Activated CD8-positive, alpha-beta memory T cell treated with anti-CD3 and anti-CD28 coated beads, Interleukin-2, amount 50 U/mL, for 4 hours (primary cell): Measurements from ENCODE around the gene CMTR2.
"Not testable (repeated sequence)": the region's sequence is repeated elsewhere in the genome, so short reads cannot be mapped to it uniquely, and the experiment has no call there.

Experiments used
- DNase-seq: peaks from one replicate; pipeline ENCODE4 v3.0.0-alpha.2; 2020

The CMTR2 gene

GRCh38 chr16:71288890-71289731 is at the start of gene CMTR2:
CMTR2 (minus strand) TSS chr16:71289402; CDS start chr16:71285920, 3,482 bp downstream.
- DNase-seq = peak; percentile 87

- DNase-seq = no peak
Observed at GRCh38 chr16:71338632-71339031, 49.4 kb upstream of the CMTR2 start.

- DNase-seq = no peak
Observed at GRCh38 chr16:71338193-71338592, 49.0 kb upstream of the CMTR2 start.

GRCh38 chr16:71337631-71338030 is 48.4 kb upstream of the CMTR2 start:
- DNase-seq = no peak

GRCh38 chr16:71328151-71328550 is 38.9 kb upstream of the CMTR2 start:
- DNase-seq = no peak

GRCh38 chr16:71327720-71328119 is 38.5 kb upstream of the CMTR2 start:
- DNase-seq = no peak

- no peak for DNase-seq
Observed at GRCh38 chr16:71319999-71320398, 30.8 kb upstream of the CMTR2 start.

- DNase-seq = no peak
Observed at GRCh38 chr16:71315269-71315668, 26.1 kb upstream of the CMTR2 start.

- not testable (repeated sequence) for DNase-seq
Observed at GRCh38 chr16:71313591-71313990, 24.4 kb upstream of the CMTR2 start.

- DNase-seq = peak; percentile 21
Observed at GRCh38 chr16:71311553-71312158, 22.5 kb upstream of the CMTR2 start.

- DNase-seq = no peak
Observed at GRCh38 chr16:71303938-71304337, 14.7 kb upstream of the CMTR2 start.

GRCh38 chr16:71297341-71297634 is 8.1 kb upstream of the CMTR2 start:
- DNase-seq = no peak

- DNase-seq = no peak
Observed at GRCh38 chr16:71296584-71297340, 7.6 kb upstream of the CMTR2 start.

GRCh38 chr16:71295950-71296349 is 6.7 kb upstream of the CMTR2 start:
- DNase-seq = no peak

- no peak for DNase-seq
Observed at GRCh38 chr16:71293919-71294318, 4.7 kb upstream of the CMTR2 start.

- not testable (repeated sequence) for DNase-seq
Observed at GRCh38 chr16:71292095-71292494, 2.9 kb upstream of the CMTR2 start.

- DNase-seq = no peak
Observed at GRCh38 chr16:71289732-71290062, 495 bp upstream of the CMTR2 start.

GRCh38 chr16:71288570-71288889 is 672 bp downstream of the CMTR2 start:
- DNase-seq = no peak

GRCh38 chr16:71287911-71288310 is 1.3 kb downstream of the CMTR2 start:
- no peak for DNase-seq

- DNase-seq = no peak
Observed at GRCh38 chr16:71287454-71287853, 1.7 kb downstream of the CMTR2 start.

- no peak for DNase-seq
Observed at GRCh38 chr16:71283612-71284011, 5.6 kb downstream of the CMTR2 start.

- no peak for DNase-seq
Observed at GRCh38 chr16:71282943-71283342, 6.3 kb downstream of the CMTR2 start.

- DNase-seq = no peak
Observed at GRCh38 chr16:71276589-71277334, 12.4 kb downstream of the CMTR2 start.

- DNase-seq = no peak
Observed at GRCh38 chr16:71273384-71273783, 15.8 kb downstream of the CMTR2 start.
